ENCODE data around the gene PHF23.

GRCh38 chr17:7250695-7251627 lies 11.7 kb upstream of the PHF23 start:
- TF ChIP-seq, protein P1, sequence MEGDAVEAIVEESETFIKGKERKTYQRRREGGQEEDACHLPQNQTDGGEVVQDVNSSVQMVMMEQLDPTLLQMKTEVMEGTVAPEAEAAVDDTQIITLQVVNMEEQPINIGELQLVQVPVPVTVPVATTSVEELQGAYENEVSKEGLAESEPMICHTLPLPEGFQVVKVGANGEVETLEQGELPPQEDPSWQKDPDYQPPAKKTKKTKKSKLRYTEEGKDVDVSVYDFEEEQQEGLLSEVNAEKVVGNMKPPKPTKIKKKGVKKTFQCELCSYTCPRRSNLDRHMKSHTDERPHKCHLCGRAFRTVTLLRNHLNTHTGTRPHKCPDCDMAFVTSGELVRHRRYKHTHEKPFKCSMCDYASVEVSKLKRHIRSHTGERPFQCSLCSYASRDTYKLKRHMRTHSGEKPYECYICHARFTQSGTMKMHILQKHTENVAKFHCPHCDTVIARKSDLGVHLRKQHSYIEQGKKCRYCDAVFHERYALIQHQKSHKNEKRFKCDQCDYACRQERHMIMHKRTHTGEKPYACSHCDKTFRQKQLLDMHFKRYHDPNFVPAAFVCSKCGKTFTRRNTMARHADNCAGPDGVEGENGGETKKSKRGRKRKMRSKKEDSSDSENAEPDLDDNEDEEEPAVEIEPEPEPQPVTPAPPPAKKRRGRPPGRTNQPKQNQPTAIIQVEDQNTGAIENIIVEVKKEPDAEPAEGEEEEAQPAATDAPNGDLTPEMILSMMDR (IDR thresholded peaks at IDR 0.05), result no peak
- no peak for TF ChIP-seq POLR2A (IDR thresholded peaks at IDR 0.05)
